Lower leg skin (tissue), 4 donors: ENCODE data around the gene SLC27A2. TPM values are rescaled to one million over a fixed set of nuclear protein-coding genes. Genes with fewer than 3 reads are reported as not detected.

Source experiments
- DNase-seq, 2 donors: peaks; one replicate each; pipeline ENCODE4 v3.0.0-alpha.2; 2019; ENCODE audit warnings: low spot score in 2 of 2
- H3K4me3 ChIP-seq: fragments of 200-600 bp; sonication (generic); 2 replicates; pipeline ENCODE4 v1.5.1; 2017; ENCODE audit warnings: mild to moderate bottlenecking, low read depth; ENCODE audit not compliant: poor library complexity, severe bottlenecking
- CTCF ChIP-seq, 3 donors: fragments of 450-650 bp; IDR thresholded peaks; one replicate each; pipeline ENCODE4 v1.5.1; 2016; ENCODE audit warnings: antibody characterized with exemption in 3 of 3, mild to moderate bottlenecking in 3 of 3, moderate library complexity in 2 of 3
- POLR2A ChIP-seq, 2 donors: fragments of 450-650 bp; IDR thresholded peaks; one replicate each; pipeline ENCODE4 v1.6.1; 2016 to 2017; ENCODE audit warnings: antibody characterized with exemption in 2 of 2, mild to moderate bottlenecking in 1 of 2, moderate library complexity in 1 of 2
- WGBS, 2 donors: methylation state at CpG; one replicate each; pipeline ENCODE4 v1.1.5; 2018; 5-methylcytosine and 5-hydroxymethylcytosine counted together
- intact Hi-C: fragments of 100-400 bp; cut with DNase I; formaldehyde crosslinking; loops from one replicate; pipeline ENCODE4 v1.15.0; 2023; ENCODE audit warnings: low total_unique reads
- total RNA-seq, 4 donors: library from RNA; depleted of rRNA; stranded (reverse); fragments of >200 nt; gene quantifications; one replicate each; pipeline ENCODE4 v1.1.0, GENCODE V29; 2016

The SLC27A2 gene
- total RNA-seq, 4 donors from 2014 or later, result 0.53 to 4.1 (median 1.3) TPM

DNA sequence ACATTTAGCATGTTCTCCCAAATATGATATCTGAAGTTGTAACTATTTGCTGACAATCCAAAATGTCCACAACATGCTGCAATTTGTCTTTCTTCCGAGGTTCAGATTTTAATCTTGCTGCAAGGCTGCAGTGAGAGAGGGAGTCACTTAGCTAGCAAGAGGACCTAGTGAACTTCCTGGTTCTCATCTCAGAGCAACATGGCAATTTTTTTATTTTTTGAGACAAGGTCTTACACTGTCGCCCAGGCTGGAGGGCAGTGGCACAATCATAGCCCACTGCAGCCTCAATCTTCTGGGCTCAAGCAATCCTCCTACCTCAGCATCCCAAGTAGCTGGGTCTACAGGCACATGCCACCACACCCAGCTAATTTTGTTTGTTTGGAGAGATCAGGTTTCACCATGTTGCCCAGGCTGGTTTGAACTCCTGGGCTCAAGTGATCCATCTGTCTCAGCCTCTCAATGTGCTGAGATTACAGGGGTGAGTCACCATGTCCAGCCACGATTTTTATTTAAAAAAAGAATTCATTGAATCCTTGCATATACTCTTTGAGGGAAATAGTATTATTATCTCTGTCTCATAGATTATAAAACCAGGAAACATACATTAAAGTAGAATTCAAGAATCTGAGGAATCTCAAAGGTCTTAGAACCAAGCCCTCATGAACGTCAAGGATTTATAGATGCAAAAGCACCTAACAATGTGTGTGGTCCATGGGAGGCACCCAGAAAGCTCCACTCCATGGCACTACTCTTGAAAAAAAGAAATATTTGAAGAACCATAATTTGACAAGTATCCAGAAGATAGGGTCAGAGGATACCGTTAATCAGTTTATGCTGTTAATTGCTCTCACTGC is 74.4 kb downstream of the SLC27A2 start:
- DNase-seq, result no peak
- no peak for TF ChIP-seq CTCF (IDR thresholded peaks at IDR 0.05)
- TF ChIP-seq POLR2A (IDR thresholded peaks at IDR 0.05), result no peak
- no peak overlapping the region for H3K4me3 ChIP-seq
- 44 to 58% methylated on average over 5 of the region's 5 CpGs for WGBS, 2 donors
- intact Hi-C loops, result no loop called here

GRCh38 chr15:50257332-50257731 is 75.3 kb downstream of the SLC27A2 start:
- 41% methylated on average over 8 of the region's 8 CpGs for WGBS, 2 donors
- no peak overlapping the region for H3K4me3 ChIP-seq
- TF ChIP-seq CTCF (IDR thresholded peaks at IDR 0.05), result no peak
- TF ChIP-seq POLR2A (IDR thresholded peaks at IDR 0.05), result no peak
- peak in 1 of 2 donors; percentile 39 for DNase-seq
- intact Hi-C loops, result no loop called here

DNA sequence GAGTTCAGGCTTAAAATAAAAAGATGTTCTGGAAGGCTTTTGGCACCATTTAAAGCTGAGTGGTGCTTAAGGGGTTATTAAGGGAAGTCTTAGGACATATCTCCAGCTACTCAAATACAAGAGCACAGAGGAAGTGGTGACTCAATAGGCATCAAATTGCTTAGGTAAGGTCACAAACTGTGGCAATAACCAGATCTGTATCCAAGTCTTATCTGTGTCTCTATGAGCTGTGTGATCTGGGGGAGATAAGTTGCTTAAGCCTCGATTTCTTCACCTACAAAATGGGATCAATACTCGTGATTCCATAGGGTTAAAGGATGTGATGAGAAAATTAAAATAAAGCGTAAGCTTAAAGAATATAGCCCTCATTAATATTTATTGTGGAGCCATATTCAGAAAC is 75.9 kb downstream of the SLC27A2 start:
- TF ChIP-seq POLR2A (IDR thresholded peaks at IDR 0.05), result no peak
- no peak for TF ChIP-seq CTCF (IDR thresholded peaks at IDR 0.05)
- intact Hi-C loops, result no loop called here
- WGBS, 2 donors, result 62 to 63% methylated on average over 3 of the region's 3 CpGs
- H3K4me3 ChIP-seq, result no peak overlapping the region
- no peak for DNase-seq

GRCh38 chr15:50259276-50259675 is 77.3 kb downstream of the SLC27A2 start:
- TF ChIP-seq CTCF (IDR thresholded peaks at IDR 0.05) (no peak), POLR2A (IDR thresholded peaks at IDR 0.05) (no peak)
- WGBS, 2 donors, result 57 to 79% methylated on average over 5 of the region's 5 CpGs
- DNase-seq, result no peak
- intact Hi-C loops, result no loop called here
- no peak overlapping the region for H3K4me3 ChIP-seq

- WGBS, 2 donors, result 94% methylated on average over 2 of the region's 2 CpGs
- no peak for DNase-seq
- H3K4me3 ChIP-seq, result no peak overlapping the region
- intact Hi-C loops, result no loop called here
- TF ChIP-seq CTCF (IDR thresholded peaks at IDR 0.05) (no peak), POLR2A (IDR thresholded peaks at IDR 0.05) (no peak)
These were observed 79.0 kb downstream of the SLC27A2 start for GRCh38 chr15:50260969-50261496.
